ENCODE results near the gene ROGDI.

Gene ROGDI

GRCh38 chr16:4839942-4840341 is 37.5 kb upstream of the ROGDI start:
- DNase-seq (ENCODE audit: low read depth): no peak
- no peak for TF ChIP-seq CTCF (IDR thresholded peaks at IDR 0.05; ENCODE audit: insufficient read depth, low read depth, low read length, missing control alignments)
- H3K4me3 ChIP-seq (ENCODE audit: low read depth, low read length): no peak overlapping the region

GRCh38 chr16:4837733-4838501 is 35.5 kb upstream of the ROGDI start:
- peak; percentile 37 for DNase-seq (ENCODE audit: low read depth)
- TF ChIP-seq CTCF (IDR thresholded peaks at IDR 0.05; ENCODE audit: insufficient read depth, low read depth, low read length, missing control alignments): no peak
- H3K4me3 ChIP-seq (ENCODE audit: low read depth, low read length): no peak overlapping the region

GRCh38 chr16:4836727-4837126 is 34.3 kb upstream of the ROGDI start:
- no peak overlapping the region for H3K4me3 ChIP-seq (ENCODE audit: low read depth, low read length)
- TF ChIP-seq CTCF (IDR thresholded peaks at IDR 0.05; ENCODE audit: insufficient read depth, low read depth, low read length, missing control alignments): no peak
- no peak for DNase-seq (ENCODE audit: low read depth)

- no peak for DNase-seq (ENCODE audit: low read depth)
- no peak for TF ChIP-seq CTCF (IDR thresholded peaks at IDR 0.05; ENCODE audit: insufficient read depth, low read depth, low read length, missing control alignments)
- no peak overlapping the region for H3K4me3 ChIP-seq (ENCODE audit: low read depth, low read length)
Measured at GRCh38 chr16:4833584-4833983, 31.2 kb upstream of the ROGDI start.

GRCh38 chr16:4832698-4833343 is 30.4 kb upstream of the ROGDI start:
- H3K4me3 ChIP-seq (ENCODE audit: low read depth, low read length): no peak overlapping the region
- TF ChIP-seq CTCF (IDR thresholded peaks at IDR 0.05; ENCODE audit: insufficient read depth, low read depth, low read length, missing control alignments): no peak
- DNase-seq (ENCODE audit: low read depth): no peak

- no peak for DNase-seq (ENCODE audit: low read depth)
- H3K4me3 ChIP-seq (ENCODE audit: low read depth, low read length): no peak overlapping the region
- no peak for TF ChIP-seq CTCF (IDR thresholded peaks at IDR 0.05; ENCODE audit: insufficient read depth, low read depth, low read length, missing control alignments)
Measured at GRCh38 chr16:4831616-4832015, 29.2 kb upstream of the ROGDI start.
